ENCODE data around the gene XIRP2. TPM values are rescaled to one million over a fixed set of nuclear protein-coding genes. Genes with fewer than 3 reads are reported as not detected.

The XIRP2 gene
- total RNA-seq, 2 donors from 2014 or later = 0.06 to 3.1 TPM

DNA sequence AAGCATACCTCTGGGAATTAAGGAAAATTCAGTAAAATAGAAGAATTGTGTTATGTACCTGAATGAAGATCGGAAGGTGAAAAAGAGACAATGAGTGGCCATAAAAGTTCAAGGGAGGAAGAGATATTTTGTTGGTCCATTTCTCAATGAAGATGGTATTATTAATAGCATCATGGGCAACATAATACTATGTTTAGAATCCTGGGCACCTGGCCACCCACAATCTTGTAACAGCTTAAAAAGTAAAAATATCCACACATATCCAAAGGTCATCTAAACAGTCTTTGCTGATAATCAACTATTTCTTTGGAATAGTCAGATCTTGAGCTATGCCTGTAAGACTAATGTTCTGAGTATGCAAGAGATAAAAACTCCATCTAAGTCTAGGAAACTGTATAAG lies 73.7 kb downstream of the XIRP2 start:
- no peaks in the 10 kb centered on the region for H3K4me1 ChIP-seq (replicated peaks)
- H3K27ac ChIP-seq = no peak overlapping the region
- no peaks in the 10 kb centered on the region for H3K36me3 ChIP-seq
- H3K27me3 ChIP-seq (replicated peaks; ENCODE audit: insufficient read depth) = peaks cover 2% of the 10 kb centered on the region
- no peaks in the 10 kb centered on the region for H3K9me3 ChIP-seq
- H3K4me3 ChIP-seq = no peak overlapping the region
- WGBS = 82% methylated on average over 1 of the region's 1 CpG
- no peak for DNase-seq (ENCODE audit: low spot score)
- intact Hi-C loops (cut with DNase I) = no loop called here
- TF ChIP-seq POLR2AphosphoS5 (IDR thresholded peaks at IDR 0.05) (no peak), POLR2A (IDR thresholded peaks at IDR 0.05) (no peak)
- TF ChIP-seq, protein P1, sequence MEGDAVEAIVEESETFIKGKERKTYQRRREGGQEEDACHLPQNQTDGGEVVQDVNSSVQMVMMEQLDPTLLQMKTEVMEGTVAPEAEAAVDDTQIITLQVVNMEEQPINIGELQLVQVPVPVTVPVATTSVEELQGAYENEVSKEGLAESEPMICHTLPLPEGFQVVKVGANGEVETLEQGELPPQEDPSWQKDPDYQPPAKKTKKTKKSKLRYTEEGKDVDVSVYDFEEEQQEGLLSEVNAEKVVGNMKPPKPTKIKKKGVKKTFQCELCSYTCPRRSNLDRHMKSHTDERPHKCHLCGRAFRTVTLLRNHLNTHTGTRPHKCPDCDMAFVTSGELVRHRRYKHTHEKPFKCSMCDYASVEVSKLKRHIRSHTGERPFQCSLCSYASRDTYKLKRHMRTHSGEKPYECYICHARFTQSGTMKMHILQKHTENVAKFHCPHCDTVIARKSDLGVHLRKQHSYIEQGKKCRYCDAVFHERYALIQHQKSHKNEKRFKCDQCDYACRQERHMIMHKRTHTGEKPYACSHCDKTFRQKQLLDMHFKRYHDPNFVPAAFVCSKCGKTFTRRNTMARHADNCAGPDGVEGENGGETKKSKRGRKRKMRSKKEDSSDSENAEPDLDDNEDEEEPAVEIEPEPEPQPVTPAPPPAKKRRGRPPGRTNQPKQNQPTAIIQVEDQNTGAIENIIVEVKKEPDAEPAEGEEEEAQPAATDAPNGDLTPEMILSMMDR (IDR thresholded peaks at IDR 0.05) = no peak

DNA sequence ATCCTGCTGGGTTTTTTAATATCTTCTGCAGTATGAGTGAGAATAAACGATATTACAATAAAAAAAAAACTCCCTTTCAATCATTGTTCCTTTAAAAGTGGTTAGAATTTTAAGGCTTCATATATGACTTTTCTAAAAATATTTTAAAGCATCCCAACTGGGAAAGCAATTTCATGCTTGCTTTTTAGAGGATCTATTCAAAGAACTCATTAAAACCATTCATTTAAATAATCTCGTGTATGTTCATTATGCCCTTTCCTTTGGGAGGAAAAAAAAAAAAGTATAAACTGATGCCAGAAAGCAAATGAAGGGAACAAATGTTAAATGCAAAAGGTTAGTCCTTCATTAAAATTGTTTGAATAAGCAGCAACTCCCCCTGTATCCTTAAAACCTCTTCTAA lies 81.2 kb downstream of the XIRP2 start:
- no peaks in the 10 kb centered on the region for H3K4me1 ChIP-seq (replicated peaks)
- H3K4me3 ChIP-seq = no peak overlapping the region
- intact Hi-C loops (cut with DNase I) = no loop called here
- H3K27ac ChIP-seq = no peak overlapping the region
- H3K9me3 ChIP-seq = no peaks in the 10 kb centered on the region
- no peak for DNase-seq (ENCODE audit: low spot score)
- no peaks in the 10 kb centered on the region for H3K36me3 ChIP-seq
- TF ChIP-seq POLR2AphosphoS5 (IDR thresholded peaks at IDR 0.05) (no peak), POLR2A (IDR thresholded peaks at IDR 0.05) (no peak)
- TF ChIP-seq, protein P1 (IDR thresholded peaks at IDR 0.05) = no peak
- no peaks in the 10 kb centered on the region for H3K27me3 ChIP-seq (replicated peaks; ENCODE audit: insufficient read depth)
- 68% methylated on average over 2 of the region's 2 CpGs for WGBS

DNA sequence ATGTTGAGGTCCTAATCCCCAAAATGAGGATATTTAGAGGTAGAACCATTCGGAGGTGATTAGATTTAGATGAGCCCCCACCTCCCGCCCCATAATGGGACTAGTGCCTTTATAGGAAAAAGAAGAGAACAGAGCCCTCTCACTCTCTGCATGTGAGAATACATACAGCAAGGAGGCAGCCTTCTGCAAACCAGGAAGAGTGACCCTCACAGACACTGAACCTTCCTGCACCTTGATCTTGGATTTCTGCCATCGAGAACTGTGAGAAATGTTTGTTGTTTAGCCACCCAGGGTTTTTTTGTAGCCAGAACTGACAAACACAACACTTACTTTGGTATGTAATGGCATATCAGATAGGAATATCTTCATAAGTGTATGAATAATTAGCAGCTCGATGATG lies 83.7 kb downstream of the XIRP2 start:
- Histone ChIP-seq H3K4me1 (replicated peaks) (no peaks in the 10 kb centered on the region), H3K27ac (no peak overlapping the region), H3K36me3 (no peaks in the 10 kb centered on the region), H3K4me3 (no peak overlapping the region), H3K9me3 (no peaks in the 10 kb centered on the region), H3K27me3 (replicated peaks; ENCODE audit: insufficient read depth) (no peaks in the 10 kb centered on the region)
- TF ChIP-seq, protein P1 (IDR thresholded peaks at IDR 0.05) = no peak
- TF ChIP-seq POLR2AphosphoS5 (IDR thresholded peaks at IDR 0.05) = no peak
- TF ChIP-seq POLR2A (IDR thresholded peaks at IDR 0.05) = no peak
- WGBS = 72% methylated on average over 4 of the region's 4 CpGs
- DNase-seq (ENCODE audit: low spot score) = no peak
- intact Hi-C loops (cut with DNase I) = no loop called here

DNA sequence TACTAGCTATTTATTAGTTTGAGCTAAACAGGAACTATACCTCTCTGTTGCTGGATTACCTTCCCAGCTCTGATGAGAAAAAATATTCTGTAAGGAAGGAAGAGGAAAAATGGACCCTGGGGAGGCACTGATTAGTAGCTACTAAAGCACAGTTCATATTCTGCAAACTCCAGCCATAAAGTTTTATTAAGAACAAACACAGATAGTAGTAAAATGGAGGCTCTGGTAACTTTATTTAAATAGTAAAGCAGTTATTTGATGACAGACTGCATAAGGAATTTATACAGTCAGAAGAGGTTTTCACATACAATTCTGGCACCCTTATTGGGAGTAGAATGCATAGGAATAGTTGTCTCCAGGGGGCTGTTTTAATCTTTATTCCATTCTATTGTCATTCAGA lies 84.1 kb downstream of the XIRP2 start:
- H3K27me3 ChIP-seq (replicated peaks; ENCODE audit: insufficient read depth) = no peaks in the 10 kb centered on the region
- H3K4me1 ChIP-seq (replicated peaks) = no peaks in the 10 kb centered on the region
- DNase-seq (ENCODE audit: low spot score) = no peak
- no peaks in the 10 kb centered on the region for H3K36me3 ChIP-seq
- TF ChIP-seq POLR2AphosphoS5 (IDR thresholded peaks at IDR 0.05) = no peak
- no peak for TF ChIP-seq POLR2A (IDR thresholded peaks at IDR 0.05)
- TF ChIP-seq, protein P1 (IDR thresholded peaks at IDR 0.05) = no peak
- intact Hi-C loops (cut with DNase I) = no loop called here
- no peak overlapping the region for H3K4me3 ChIP-seq
- H3K9me3 ChIP-seq = no peaks in the 10 kb centered on the region
- no peak overlapping the region for H3K27ac ChIP-seq

DNA sequence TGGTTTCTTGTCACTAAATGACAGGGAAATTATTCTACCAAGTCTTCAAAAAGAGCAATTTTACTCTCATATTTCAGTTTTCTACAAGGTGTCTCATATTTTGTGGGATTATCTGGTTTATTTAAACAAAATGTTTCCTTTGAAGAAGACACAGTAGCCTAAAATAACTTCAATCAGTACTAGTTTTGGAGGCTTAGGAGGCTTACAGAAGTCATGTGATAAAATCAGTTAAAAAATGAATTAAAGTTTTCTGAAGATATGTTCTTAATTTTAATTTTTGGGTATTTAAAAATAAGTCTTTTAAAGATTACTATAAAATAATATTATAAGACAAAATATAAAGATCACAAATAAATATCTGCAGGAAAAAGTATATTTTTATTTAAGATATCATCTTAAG lies 95.9 kb downstream of the XIRP2 start:
- intact Hi-C loops (cut with DNase I) = no loop called here
- no peak for DNase-seq (ENCODE audit: low spot score)
- TF ChIP-seq POLR2AphosphoS5 (IDR thresholded peaks at IDR 0.05) (no peak), POLR2A (IDR thresholded peaks at IDR 0.05) (no peak)
- TF ChIP-seq, protein P1 (IDR thresholded peaks at IDR 0.05) = no peak

More for the DNA sequence above, 95.9 kb downstream of the XIRP2 start:
- H3K4me3 ChIP-seq = no peak overlapping the region
- H3K27me3 ChIP-seq (replicated peaks; ENCODE audit: insufficient read depth) = no peaks in the 10 kb centered on the region
- no peaks in the 10 kb centered on the region for H3K4me1 ChIP-seq (replicated peaks)
- H3K36me3 ChIP-seq = no peaks in the 10 kb centered on the region
- H3K27ac ChIP-seq = no peak overlapping the region
- no peaks in the 10 kb centered on the region for H3K9me3 ChIP-seq

All from prostate gland (tissue), 2 donors.